Heart left ventricle (tissue), 16 donors: Measurements from ENCODE around the gene ARHGAP12. TPM values are rescaled to one million over a fixed set of nuclear protein-coding genes. Genes with fewer than 3 reads are reported as not detected.

ENCODE experiments used
- ATAC-seq, 4 donors: fragments of 200-7000 bp; cut with Tn5 transposase; one replicate each; pipeline ENCODE4 v1.9.1; 2020 to 2022; ENCODE audit warnings: moderate library complexity in 4 of 4, mild to moderate bottlenecking in 3 of 4, moderate number of reproducible peaks in 1 of 4
- DNase-seq, 5 donors: peaks; one replicate each; pipeline ENCODE4 v3.0.0-alpha.2; 2020
- H3K27ac ChIP-seq, 12 donors: fragments of 200-600 bp; sonication (generic) in 4 of 12; one replicate each; pipeline versions ENCODE4 v1.5.0 to v1.8.0; 2016 to 2022; ENCODE audit warnings: mild to moderate bottlenecking in 2 of 12
- H3K27me3 ChIP-seq, 9 donors: fragments of 200-600 bp; sonication (generic) in 2 of 9; one replicate each; pipeline versions ENCODE4 v1.5.1 to v1.8.0; 2016 to 2022; ENCODE audit warnings: mild to moderate bottlenecking in 3 of 9
- H3K36me3 ChIP-seq, 9 donors: fragments of 200-600 bp; sonication (generic) in 2 of 9; one replicate each; pipeline versions ENCODE4 v1.5.0 to v1.8.0; 2018 to 2022; ENCODE audit warnings: mild to moderate bottlenecking in 2 of 9
- H3K4me1 ChIP-seq, 12 donors: fragments of 200-600 bp; sonication (generic) in 4 of 12; one replicate each; pipeline versions ENCODE4 v1.5.0 to v1.8.0; 2016 to 2022; ENCODE audit warnings: mild to moderate bottlenecking in 3 of 12
- H3K4me3 ChIP-seq, 12 donors: fragments of 200-600 bp; sonication (generic) in 4 of 12; one replicate each; pipeline versions ENCODE4 v1.5.0 to v1.8.0; 2017 to 2022; ENCODE audit warnings: mild to moderate bottlenecking in 9 of 12, moderate library complexity in 4 of 12
- H3K9me3 ChIP-seq, 12 donors: fragments of 200-600 bp; sonication (generic) in 4 of 12; one replicate each; pipeline versions ENCODE4 v1.5.0 to v1.8.0; 2016 to 2022; ENCODE audit warnings: mild to moderate bottlenecking in 1 of 12
- CTCF ChIP-seq, 12 donors: fragments of 200-600 bp; sonication (generic) in 4 of 12; IDR thresholded peaks; one replicate each; pipeline versions ENCODE4 v1.5.0 to v1.8.0; 2018 to 2022; ENCODE audit warnings: antibody characterized with exemption in 12 of 12, mild to moderate bottlenecking in 5 of 12
- POLR2A ChIP-seq, 2 donors: fragments of 450-650 bp; IDR thresholded peaks; one replicate each; pipeline ENCODE4 v1.6.1; 2017; ENCODE audit warnings: antibody characterized with exemption in 2 of 2, mild to moderate bottlenecking in 2 of 2, moderate library complexity in 2 of 2
- WGBS, 4 donors: extraction: QIAGEN DNeasy Blood & Tissue Kit in 2 of 4; methylation state at CpG; one replicate each; pipeline versions ENCODE4 v1.1.5 to v1.1.7; 2013 to 2018; 5-methylcytosine and 5-hydroxymethylcytosine counted together
- intact Hi-C, 10 donors: fragments of 100-400 bp; cut with DNase I; formaldehyde crosslinking; loops; one replicate each; pipeline versions ENCODE4 v1.11.1 to v1.14.2; 2022
- polyA plus RNA-seq, 2 donors: library from polyadenylated mRNA; stranded (reverse); fragments of 200-250 nt; gene quantifications; one replicate each; pipeline ENCODE4 v1.2.3, GENCODE V29; 2013
- total RNA-seq, 9 donors: library from RNA; depleted of rRNA in 2 of 9; stranded (reverse); fragments of >200 nt in 2 of 9; fragmentation: NEBNext Ultra II Directional in 3 of 9; extraction: Animal tissue kit (Norgen Biotek cat#: 25700) in 3 of 9; gene quantifications; one replicate each; pipeline versions ENCODE4 v1.1.0 to v1.2.4, GENCODE V29; 2016 to 2023
- donor health status: ischemic (EF 13 %, LVEDD 7.1; RV severe dilation, severe dysfunction).
- donor health status: healthy with polysubstance abuse.
- donor health status: DM: no; HTN: yes; CAD: no.
- donor health status: DM: no; HTN: no; CAD: no.
- donor health status: ischemic (EF 25% LVEDD 6.9; RV normal size, moderate dysfunction).
- donor health status: ischemic (EF 25% LVEDD 5.7; RV mildly dilated, moderate dysfunction).
- donor health status: healthy.
- donor health status: DM: yes; HTN: yes; CAD: no.
- donor health status: ischemic (EF 35%, LVEDD 5.7; RV mildly dilated, moderate dysfunction).
- donor health status: nonischemic (EF 11% LVEDD 7.7; RV severe dilation, severe dysfunction).
- donor health status: DM: yes; HTN: yes; CAD: no.
- donor health status: PGD.
- donor health status: ischemic (EF 29% LVEDD 5.4; RV normal size, mild dysfunction).
- donor health status: nonischemic (EF 23%, LVEDD 6.1; RV moderate dilation, normal function).

ARHGAP12 gene
- total and polyA plus RNA-seq, 11 donors: 11.5 to 27.6 (median 20.1) TPM

GRCh38 chr10:31947144-31947926 lies 18.7 kb upstream of the ARHGAP12 start:
- intact Hi-C loops: loop anchor here in 8 of 10 donors (1.0 to 5.0 kb wide), 2 partner anchors 85 kb away; no protein-coding TSS in a partner anchor
- ATAC-seq (peak; percentile 71 to 92 (median 82)), DNase-seq (no peak)
- TF ChIP-seq POLR2A (IDR thresholded peaks at IDR 0.05) (no peak), CTCF (IDR thresholded peaks at IDR 0.05) (peak in 11 of 12 donors; percentile 25 to 62 (median 44))
- H3K4me3 ChIP-seq: peak overlapping the region in 3 of 12 donors; percentile 4 to 20 (median 20)
- WGBS, 4 donors: 52 to 61% (median 57%) methylated on average over 7 of the region's 7 CpGs
- H3K9me3 ChIP-seq: peaks cover 0 to 3% (median 0%) of the 10 kb centered on the region in 12 donors
- H3K27me3 ChIP-seq: no peaks in the 10 kb centered on the region
- H3K36me3 ChIP-seq: no peaks in the 10 kb centered on the region
- H3K4me1 ChIP-seq: peaks cover 0 to 33% (median 0%) of the 10 kb centered on the region in 12 donors
- H3K27ac ChIP-seq: peak overlapping the region in 6 of 12 donors; percentile 6 to 59 (median 31)

GRCh38 chr10:31945392-31945791 lies 16.8 kb upstream of the ARHGAP12 start:
- ATAC-seq: no peak
- 79 to 100% (median 92%) methylated on average over 1 of the region's 1 CpG for whole genome bisulfite sequencing, 4 donors
- Histone ChIP-seq H3K4me1 (peaks cover 0 to 33% (median 0%) of the 10 kb centered on the region in 12 donors), H3K4me3 (no peak overlapping the region), H3K9me3 (no peaks in the 10 kb centered on the region), H3K27ac (no peak overlapping the region), H3K27me3 (no peaks in the 10 kb centered on the region), H3K36me3 (no peaks in the 10 kb centered on the region)
- TF ChIP-seq POLR2A (IDR thresholded peaks at IDR 0.05) (no peak), CTCF (IDR thresholded peaks at IDR 0.05) (no peak)
- intact Hi-C loops: loop anchor here in 6 of 10 donors (5.0 kb wide), 1 partner anchor 83 kb away; no protein-coding TSS in a partner anchor
- DNase-seq: no peak

- 85 to 91% (median 88%) methylated on average over 3 of the region's 3 CpGs for WGBS, 4 donors
- H3K36me3 ChIP-seq: no peaks in the 10 kb centered on the region
- H3K4me1 ChIP-seq: peaks cover 0 to 35% (median 0%) of the 10 kb centered on the region in 12 donors
- H3K27ac ChIP-seq: no peak overlapping the region
- no peak overlapping the region for H3K4me3 ChIP-seq
- no peaks in the 10 kb centered on the region for H3K9me3 ChIP-seq
- DNase-seq (no peak), ATAC-seq (no peak)
- no peaks in the 10 kb centered on the region for H3K27me3 ChIP-seq
- TF ChIP-seq CTCF (IDR thresholded peaks at IDR 0.05) (no peak), POLR2A (IDR thresholded peaks at IDR 0.05) (no peak)
- intact Hi-C loops: no loop called here
Measured at GRCh38 chr10:31944071-31944433, 15.4 kb upstream of the ARHGAP12 start.

GRCh38 chr10:31942892-31943291 lies 14.3 kb upstream of the ARHGAP12 start:
- Histone ChIP-seq H3K4me1 (peaks cover 0 to 28% (median 0%) of the 10 kb centered on the region in 12 donors), H3K27ac (no peak overlapping the region), H3K36me3 (no peaks in the 10 kb centered on the region), H3K4me3 (no peak overlapping the region), H3K27me3 (no peaks in the 10 kb centered on the region), H3K9me3 (no peaks in the 10 kb centered on the region)
- TF ChIP-seq POLR2A (IDR thresholded peaks at IDR 0.05) (no peak), CTCF (IDR thresholded peaks at IDR 0.05) (no peak)
- intact Hi-C loops: no loop called here
- DNase-seq (no peak), ATAC-seq (no peak)
- WGBS, 4 donors: 96 to 98% (median 97%) methylated on average over 4 of the region's 4 CpGs
